Esophagus squamous epithelium (tissue), 5 donors: ENCODE data around the gene CCDC43. TPM values are rescaled to one million over a fixed set of nuclear protein-coding genes. Genes with fewer than 3 reads are reported as not detected.

Experiments used
- DNase-seq: peaks from one replicate; lab custom pipeline; 2025; lab: John Stamatoyannopoulos, UW
- H3K27ac ChIP-seq, 4 donors: fragments of 200-600 bp; sonication (generic); one replicate each; pipeline ENCODE4 v1.5.1; 2016 to 2019; ENCODE audit warnings: mild to moderate bottlenecking in 1 of 4
- H3K27me3 ChIP-seq, 4 donors: fragments of 200-600 bp; sonication (generic); 1 replicate in 3 of 4; 2 replicates in 1 of 4; pipeline versions ENCODE4 v1.5.1 to v1.6.0; 2017 to 2021; ENCODE audit warnings: antibody characterized with exemption in 1 of 4
- H3K36me3 ChIP-seq, 3 donors: fragments of 200-600 bp; sonication (generic); one replicate each; pipeline ENCODE4 v1.5.1; 2016 to 2019
- H3K4me1 ChIP-seq, 3 donors: fragments of 200-600 bp; sonication (generic); one replicate each; pipeline ENCODE4 v1.5.1; 2017 to 2019
- H3K4me3 ChIP-seq, 4 donors: fragments of 200-600 bp; sonication (generic); 1 replicate in 3 of 4; 2 replicates in 1 of 4; pipeline ENCODE4 v1.5.1; 2016 to 2019; ENCODE audit warnings: mild to moderate bottlenecking in 2 of 4, moderate library complexity in 1 of 4
- H3K9me3 ChIP-seq, 3 donors: fragments of 200-600 bp; sonication (generic); one replicate each; pipeline ENCODE4 v1.5.1; 2016 to 2019
- CTCF ChIP-seq, 6 experiments: fragments of 450-650 bp in 4 of 6; fragments of 200-600 bp in 2 of 6; sonication (generic) in 2 of 6; IDR thresholded peaks; one replicate each; pipeline ENCODE4 v1.5.1; 2016 to 2019; ENCODE audit warnings: antibody characterized with exemption in 6 of 6, mild to moderate bottlenecking in 4 of 6, moderate library complexity in 4 of 6
- POLR2A ChIP-seq, 4 donors: fragments of 450-650 bp; IDR thresholded peaks; one replicate each; pipeline ENCODE4 v1.6.1; 2017; ENCODE audit warnings: antibody characterized with exemption in 4 of 4, mild to moderate bottlenecking in 4 of 4, moderate library complexity in 3 of 4
- WGBS, 2 donors: methylation state at CpG; one replicate each; pipeline ENCODE4 v1.1.5; 2018; 5-methylcytosine and 5-hydroxymethylcytosine counted together
- intact Hi-C: fragments of 100-400 bp; cut with DNase I; formaldehyde crosslinking; loops from one replicate; pipeline ENCODE4 v1.15.0; 2022
- small RNA-seq, 4 donors: library from RNA; depleted of rRNA; stranded (forward); fragments of <200 nt; gene quantifications; one replicate each; pipeline ENCODE3, GENCODE V24; 2016
- total RNA-seq, 4 donors: library from RNA; depleted of rRNA; stranded (reverse); fragments of >200 nt; gene quantifications; one replicate each; pipeline ENCODE4 v1.1.0, GENCODE V29; 2016
- donor health status: DM: yes; HTN: yes; CAD: no.

Gene CCDC43
- total RNA-seq, 4 donors from 2014 or later, result 10.2 to 23.0 (median 19.7) TPM

DNA sequence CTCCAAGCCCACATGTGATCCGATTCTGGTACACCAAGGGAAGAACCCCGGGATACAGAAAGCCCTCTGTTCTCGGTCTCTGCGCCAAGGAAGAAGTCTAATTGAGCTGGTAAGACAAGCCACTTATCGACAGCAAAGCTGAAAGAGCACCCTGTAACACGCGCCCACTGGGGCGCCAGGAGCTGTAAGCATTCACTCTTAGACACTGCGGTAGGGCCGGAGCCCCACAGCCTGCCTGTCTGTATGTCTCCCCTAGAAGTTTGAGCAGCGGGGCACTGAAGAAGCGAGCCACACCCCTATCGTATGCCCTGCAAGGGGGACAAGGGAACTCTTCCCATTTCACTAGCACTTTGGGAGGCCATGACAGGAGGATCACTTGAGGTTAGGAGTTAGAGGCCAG is 60.3 kb downstream of the CCDC43 start:
- peaks cover 0 to 7% (median 0%) of the 10 kb centered on the region in 4 donors for H3K27me3 ChIP-seq
- DNase-seq, result no peak
- peaks cover 0 to 11% (median 0%) of the 10 kb centered on the region in 3 donors for H3K4me1 ChIP-seq
- no peaks in the 10 kb centered on the region for H3K9me3 ChIP-seq
- TF ChIP-seq CTCF (IDR thresholded peaks at IDR 0.05) (no peak), POLR2A (IDR thresholded peaks at IDR 0.05) (no peak)
- H3K36me3 ChIP-seq, result no peaks in the 10 kb centered on the region
- 86 to 97% methylated on average over 6 to 11 of the region's 13 CpGs for WGBS, 2 donors
- intact Hi-C loops, result loop anchor here (10.0 kb wide), 1 partner anchor 55 kb away; the partner anchor contains the start of gene CCDC43
- H3K4me3 ChIP-seq, result no peak overlapping the region
- no peak overlapping the region for H3K27ac ChIP-seq

GRCh38 chr17:44628243-44629188 is 61.1 kb downstream of the CCDC43 start:
- 59 to 65% methylated on average over 14 to 15 of the region's 34 CpGs for WGBS, 2 donors
- TF ChIP-seq CTCF (IDR thresholded peaks at IDR 0.05), result no peak
- no peak for TF ChIP-seq POLR2A (IDR thresholded peaks at IDR 0.05)
- H3K27me3 ChIP-seq, result peaks cover 0 to 7% (median 0%) of the 10 kb centered on the region in 4 donors
- H3K27ac ChIP-seq, result peak overlapping the region in 3 of 4 donors; percentile 18 to 40 (median 39)
- peak overlapping the region in 3 of 4 donors; percentile 9 to 40 (median 22) for H3K4me3 ChIP-seq
- DNase-seq, result no peak
- intact Hi-C loops, result loop anchor here (10.0 kb wide), 1 partner anchor 56 kb away; the partner anchor contains the start of gene CCDC43
- H3K9me3 ChIP-seq, result no peaks in the 10 kb centered on the region
- H3K36me3 ChIP-seq, result no peaks in the 10 kb centered on the region
- peaks cover 0 to 11% (median 0%) of the 10 kb centered on the region in 3 donors for H3K4me1 ChIP-seq

GRCh38 chr17:44627513-44628242 is 61.9 kb downstream of the CCDC43 start:
- Histone ChIP-seq H3K27ac (peak overlapping the region in 3 of 4 donors; percentile 18 to 40 (median 39)), H3K36me3 (no peaks in the 10 kb centered on the region), H3K4me3 (no peak overlapping the region), H3K9me3 (no peaks in the 10 kb centered on the region), H3K27me3 (peaks cover 0 to 7% (median 0%) of the 10 kb centered on the region in 4 donors), H3K4me1 (peaks cover 0 to 11% (median 0%) of the 10 kb centered on the region in 3 donors)
- no peak for DNase-seq
- no peak for TF ChIP-seq CTCF (IDR thresholded peaks at IDR 0.05)
- TF ChIP-seq POLR2A (IDR thresholded peaks at IDR 0.05), result no peak
- intact Hi-C loops, result loop anchor here (10.0 kb wide), 1 partner anchor 57 kb away; the partner anchor contains the start of gene CCDC43
- WGBS, 2 donors, result 98% methylated on average over 7 of the region's 9 CpGs; no CpG with 5 or more reads in 1 of the 2 donors

Small RNA genes within 50 kb of the gene (small RNA-seq; reads per million reads assigned to genes)
- 0 reads per million in 4 donors for gene RN7SL819P
- 0 reads per million in 4 donors for gene SMCO4P1

Other genes starting within 250 kb of the CCDC43 start
- gene GPATCH8, start 186.4 kb downstream of the CCDC43 start, total RNA-seq, result 10 to 100 TPM; 15.3 to 35.5 (median 24.9) TPM
- 1 to 10 TPM in 2 of 4 donors, under 1 TPM in 1, not detected in 1; 0.26 to 1.5 (median 1.3) TPM for gene FZD2, start 132.3 kb downstream of the CCDC43 start, total RNA-seq
- gene MEIOC, start 33.3 kb downstream of the CCDC43 start, total RNA-seq, result under 1 TPM in 1 of 4 donors, not detected in 3; under 0.01 TPM
- 1 to 10 TPM; 1.9 to 5.3 (median 3.8) TPM for gene DBF4B, start 18.9 kb upstream of the CCDC43 start, total RNA-seq
- gene ADAM11, start 69.2 kb upstream of the CCDC43 start, total RNA-seq, result under 1 TPM in 2 of 4 donors, not detected in 2; 0.18 to 0.38 TPM
- 1 to 10 TPM; 1.2 to 5.9 (median 1.6) TPM for gene GJC1, start 140.5 kb upstream of the CCDC43 start, total RNA-seq
- 1 to 10 TPM in 3 of 4 donors, not detected in 1; 1.5 to 5.5 (median 2.3) TPM for gene HIGD1B, start 158.1 kb upstream of the CCDC43 start, total RNA-seq
- 10 to 100 TPM; 53.4 to 85.7 (median 59.8) TPM for gene EFTUD2, start 209.7 kb upstream of the CCDC43 start, total RNA-seq
- gene GFAP, start 225.7 kb upstream of the CCDC43 start, total RNA-seq, result not detected